ENCODE measurements around the gene RERG.

The RERG gene

GRCh38 chr12:15222219-15222618 is 1.0 kb upstream of the RERG start:
- H3K4me3 ChIP-seq (ENCODE audit: low read length), result no peak overlapping the region
- no peak for DNase-seq (ENCODE audit: low read depth)
- no peak for TF ChIP-seq CTCF (conservative IDR thresholded peaks at IDR 0.05; ENCODE audit: low read depth, low read length)

GRCh38 chr12:15220451-15220850 is 766 bp downstream of the RERG start:
- no peak for TF ChIP-seq CTCF (conservative IDR thresholded peaks at IDR 0.05; ENCODE audit: low read depth, low read length)
- DNase-seq (ENCODE audit: low read depth), result no peak
- no peak overlapping the region for H3K4me3 ChIP-seq (ENCODE audit: low read length)

DNA sequence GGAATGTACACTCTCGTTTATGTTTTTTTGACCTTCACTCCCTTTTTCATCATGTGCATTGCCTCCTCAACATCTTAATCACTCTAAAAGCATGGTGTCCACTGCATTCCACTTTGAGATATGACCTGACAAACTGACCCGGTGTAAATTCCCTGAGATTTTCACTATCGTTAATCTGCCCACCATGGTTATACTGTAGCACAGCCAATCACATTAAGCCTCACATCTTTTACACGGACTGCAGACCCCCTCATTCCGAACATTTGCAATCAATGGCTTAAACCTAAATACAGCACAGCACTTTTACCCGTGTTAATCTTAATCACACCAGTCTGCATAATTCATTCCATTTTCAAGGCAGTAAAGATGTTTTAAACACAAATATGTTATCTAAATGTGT is 2.4 kb downstream of the RERG start:
- no peak for TF ChIP-seq CTCF (conservative IDR thresholded peaks at IDR 0.05; ENCODE audit: low read depth, low read length)
- H3K4me3 ChIP-seq (ENCODE audit: low read length), result no peak overlapping the region
- no peak for DNase-seq (ENCODE audit: low read depth)

GRCh38 chr12:15216036-15216889 is 5.0 kb downstream of the RERG start:
- H3K4me3 ChIP-seq (ENCODE audit: low read length), result no peak overlapping the region
- TF ChIP-seq CTCF (conservative IDR thresholded peaks at IDR 0.05; ENCODE audit: low read depth, low read length), result no peak
- DNase-seq (ENCODE audit: low read depth), result peak; percentile 17

DNA sequence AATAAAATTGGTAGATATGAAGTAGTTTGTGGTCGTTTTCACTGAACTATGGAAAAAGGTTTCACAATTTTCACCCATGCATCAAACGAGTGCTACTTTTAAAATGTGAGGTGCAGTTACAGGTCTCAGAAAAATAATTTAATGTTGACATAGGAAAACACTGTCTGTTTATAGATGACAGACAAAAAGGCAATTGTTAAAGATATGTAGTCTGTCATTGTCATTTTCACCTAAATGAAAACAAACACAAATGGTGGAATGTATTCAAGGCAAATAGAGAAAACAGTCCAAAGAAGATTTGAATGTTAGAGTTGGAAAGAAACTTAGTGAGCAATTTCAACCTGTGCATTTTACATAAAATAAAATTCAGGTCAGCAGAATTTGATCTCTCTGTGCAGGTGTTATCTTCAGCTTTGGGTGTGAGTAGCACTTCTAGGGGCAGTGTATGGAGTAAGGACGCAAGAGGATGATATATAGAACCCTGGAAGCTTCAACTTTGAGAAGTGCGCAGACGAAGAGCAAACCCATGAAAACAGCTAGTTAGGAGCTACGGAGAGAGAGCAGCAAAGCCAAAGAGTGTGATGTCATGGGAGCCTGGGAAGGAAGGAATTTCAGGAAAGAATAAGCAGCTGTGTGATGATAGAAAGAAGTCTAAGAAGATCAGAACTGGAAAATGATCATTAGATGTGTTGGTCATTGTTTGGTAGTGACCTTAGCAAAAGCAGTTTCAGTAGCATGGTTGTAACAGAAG is 6.2 kb downstream of the RERG start:
- H3K4me3 ChIP-seq (ENCODE audit: low read length), result no peak overlapping the region
- no peak for TF ChIP-seq CTCF (conservative IDR thresholded peaks at IDR 0.05; ENCODE audit: low read depth, low read length)
- no peak for DNase-seq (ENCODE audit: low read depth)

- H3K4me3 ChIP-seq (ENCODE audit: low read length), result no peak overlapping the region
- no peak for TF ChIP-seq CTCF (conservative IDR thresholded peaks at IDR 0.05; ENCODE audit: low read depth, low read length)
- peak; percentile 72 for DNase-seq (ENCODE audit: low read depth)
Observed at GRCh38 chr12:15212930-15213329, 8.3 kb downstream of the RERG start.

Measured in retinal pigment epithelial cell (primary cell).